SK-N-SH treated with all-trans-retinoic acid at 6 μM for 48 hours (cell line): ENCODE measurements around the gene MICALL2.

ENCODE experiments used
- ATAC-seq: fragments of 200-7000 bp; cut with Tn5 transposase; 3 replicates; pipeline ENCODE4 v1.9.1; 2020; ENCODE audit warnings: mild to moderate bottlenecking, moderate library complexity
- ARNTL ChIP-seq: fragments of 450-650 bp; formaldehyde crosslinking; IDR thresholded peaks from 2 replicates; pipeline ENCODE4 v1.5.0; 2020; ENCODE audit warnings: low read depth, mild to moderate bottlenecking, moderate library complexity, borderline replicate concordance
- BACH2 ChIP-seq: fragments of 250-450 bp; sonication (Bioruptor Pico); IDR thresholded peaks from 2 replicates; pipeline ENCODE4 v1.9.0; 2021; ENCODE audit warnings: mild to moderate bottlenecking, borderline replicate concordance
- CREB5 ChIP-seq: fragments of 250-450 bp; sonication (Bioruptor Pico); IDR thresholded peaks from 2 replicates; pipeline ENCODE4 v1.5.1; 2020; ENCODE audit warnings: low read depth, mild to moderate bottlenecking, moderate library complexity
- CSDC2 ChIP-seq: fragments of 250-450 bp; sonication (Bioruptor Pico); IDR thresholded peaks from 2 replicates; pipeline ENCODE4 v1.5.0; 2020; ENCODE audit warnings: mild to moderate bottlenecking, moderate library complexity
- CSRNP3 ChIP-seq: fragments of 250-450 bp; sonication (Bioruptor Pico); IDR thresholded peaks from 2 replicates; pipeline ENCODE4 v1.5.1; 2021; ENCODE audit warnings: mild to moderate bottlenecking, moderate library complexity
- ESRRG ChIP-seq: fragments of 250-450 bp; sonication (Bioruptor Pico); IDR thresholded peaks from 2 replicates; pipeline ENCODE4 v1.6.1; 2021; ENCODE audit warnings: mild to moderate bottlenecking
- ISL1 ChIP-seq: fragments of 250-450 bp; sonication (Bioruptor Pico); IDR thresholded peaks from 2 replicates; pipeline ENCODE4 v2.1.2; 2022; ENCODE audit warnings: mild to moderate bottlenecking, moderate library complexity
- OSR1 ChIP-seq: fragments of 250-450 bp; sonication (Bioruptor Pico); IDR thresholded peaks from 2 replicates; pipeline ENCODE4 v1.8.0; 2022; ENCODE audit warnings: moderate library complexity, mild to moderate bottlenecking, inconsistent platforms
- PATZ1 ChIP-seq: fragments of 250-450 bp; sonication (Bioruptor Pico); IDR thresholded peaks from 2 replicates; pipeline ENCODE4 v1.8.0; 2020; ENCODE audit warnings: mild to moderate bottlenecking, moderate library complexity, borderline replicate concordance
- POU6F1 ChIP-seq: fragments of 250-450 bp; sonication (Bioruptor Pico); IDR thresholded peaks from 2 replicates; pipeline ENCODE4 v1.8.0; 2021; ENCODE audit warnings: low read depth, mild to moderate bottlenecking, moderate library complexity, borderline replicate concordance
- PPARA ChIP-seq: fragments of 250-450 bp; sonication (Bioruptor Pico); IDR thresholded peaks from 2 replicates; pipeline ENCODE4 v1.5.0; 2020; ENCODE audit warnings: mild to moderate bottlenecking, borderline replicate concordance
- RARB ChIP-seq: fragments of 250-450 bp; sonication (Bioruptor Pico); IDR thresholded peaks from 2 replicates; pipeline ENCODE4 v1.8.0; 2021; ENCODE audit warnings: mild to moderate bottlenecking, moderate library complexity
- SNAI2 ChIP-seq: fragments of 250-450 bp; sonication (Bioruptor Pico); IDR thresholded peaks from 2 replicates; pipeline ENCODE4 v1.5.0; 2020; ENCODE audit warnings: mild to moderate bottlenecking, moderate library complexity
- TCF4 ChIP-seq: fragments of 250-450 bp; sonication (Bioruptor Pico); IDR thresholded peaks from 2 replicates; pipeline ENCODE4 v1.8.0; 2021; ENCODE audit warnings: mild to moderate bottlenecking, moderate library complexity, borderline replicate concordance
- TOX ChIP-seq: fragments of 250-450 bp; sonication (Bioruptor Pico); IDR thresholded peaks from 2 replicates; pipeline ENCODE4 v1.8.0; 2021; ENCODE audit warnings: mild to moderate bottlenecking, moderate library complexity, borderline replicate concordance
- TSHZ2 ChIP-seq: fragments of 250-450 bp; sonication (Bioruptor Pico); IDR thresholded peaks from 2 replicates; pipeline ENCODE4 v1.5.0; 2020; ENCODE audit warnings: mild to moderate bottlenecking, moderate library complexity
- ZC3H10 ChIP-seq: fragments of 250-450 bp; sonication (Bioruptor Pico); IDR thresholded peaks from 2 replicates; pipeline ENCODE4 v1.5.1; 2021; ENCODE audit warnings: mild to moderate bottlenecking, moderate library complexity
- ZFP3 ChIP-seq: fragments of 250-450 bp; sonication (Bioruptor Pico); IDR thresholded peaks from 2 replicates; pipeline ENCODE4 v1.5.0; 2020; ENCODE audit warnings: mild to moderate bottlenecking, moderate library complexity
- ZFP30 ChIP-seq: fragments of 450-650 bp; formaldehyde crosslinking; IDR thresholded peaks from 2 replicates; pipeline ENCODE4 v1.5.0; 2022; ENCODE audit warnings: mild to moderate bottlenecking, moderate library complexity
- ZNF565 ChIP-seq: fragments of 450-650 bp; formaldehyde crosslinking; conservative IDR thresholded peaks from 2 replicates; pipeline ENCODE4 v1.5.0; 2020; ENCODE audit warnings: low read depth, mild to moderate bottlenecking, moderate library complexity
- ZNF70 ChIP-seq: fragments of 450-650 bp; formaldehyde crosslinking; IDR thresholded peaks from 2 replicates; pipeline ENCODE4 v1.5.0; 2020; ENCODE audit warnings: mild to moderate bottlenecking, moderate library complexity
- ZNF8 ChIP-seq: fragments of 450-650 bp; formaldehyde crosslinking; IDR thresholded peaks from 2 replicates; pipeline ENCODE4 v1.5.0; 2020; ENCODE audit warnings: mild to moderate bottlenecking, moderate library complexity

MICALL2 gene

GRCh38 chr7:1475393-1475792 is 16.1 kb upstream of the MICALL2 start:
- ATAC-seq, result no peak
- TF ChIP-seq ZNF8, result no peak
- TF ChIP-seq ZC3H10 (CRISPR knock-in tag), result no peak
- no peak for TF ChIP-seq ESRRG (CRISPR knock-in tag)
- TF ChIP-seq CREB5 (CRISPR knock-in tag), result no peak
- TF ChIP-seq OSR1 (CRISPR knock-in tag), result no peak
- no peak for TF ChIP-seq ISL1 (CRISPR knock-in tag)
- TF ChIP-seq TOX (CRISPR knock-in tag), result no peak
- TF ChIP-seq RARB (CRISPR knock-in tag), result no peak
- TF ChIP-seq BACH2 (CRISPR knock-in tag), result no peak
- TF ChIP-seq CSRNP3 (CRISPR knock-in tag), result no peak
- TF ChIP-seq ARNTL, result no peak
- TF ChIP-seq PATZ1, result no peak
- no peak for TF ChIP-seq TSHZ2 (CRISPR knock-in tag)
- TF ChIP-seq ZFP3 (CRISPR knock-in tag), result no peak
- TF ChIP-seq TCF4 (CRISPR knock-in tag), result no peak
- TF ChIP-seq, all 23 proteins: peak for 0

- no peak for TF ChIP-seq ZFP3 (CRISPR knock-in tag)
- TF ChIP-seq CSRNP3 (CRISPR knock-in tag), result no peak
- no peak for TF ChIP-seq POU6F1 (CRISPR knock-in tag)
- no peak for TF ChIP-seq TSHZ2 (CRISPR knock-in tag)
- TF ChIP-seq CSDC2, result no peak
- TF ChIP-seq PPARA, result no peak
- TF ChIP-seq ZNF70 (CRISPR knock-in tag), result no peak
- TF ChIP-seq OSR1 (CRISPR knock-in tag), result no peak
- TF ChIP-seq ZFP30 (CRISPR knock-in tag), result no peak
- TF ChIP-seq ZC3H10 (CRISPR knock-in tag), result no peak
- TF ChIP-seq ESRRG (CRISPR knock-in tag), result no peak
- no peak for TF ChIP-seq CREB5 (CRISPR knock-in tag)
- no peak for TF ChIP-seq PATZ1
- TF ChIP-seq ZNF565 (CRISPR knock-in tag), result no peak
- no peak for TF ChIP-seq TOX (CRISPR knock-in tag)
- no peak for TF ChIP-seq SNAI2 (CRISPR knock-in tag)
- TF ChIP-seq RARB (CRISPR knock-in tag), result no peak
- TF ChIP-seq BACH2 (CRISPR knock-in tag), result no peak
- no peak for TF ChIP-seq TCF4 (CRISPR knock-in tag)
- ATAC-seq, result no peak; the same call in 2 of the 3 replicates
Measured at GRCh38 chr7:1474736-1475135, 15.5 kb upstream of the MICALL2 start.
